KMS-11 (cell line): ENCODE measurements around the gene AZU1.
"Not testable (repeated sequence)": the region's sequence is repeated elsewhere in the genome, so short reads cannot be mapped to it uniquely, and the experiment has no call there.

Source experiments
- H2AFZ ChIP-seq: fragments of 200-600 bp; sonication (generic); 2 replicates; pipeline ENCODE4 v1.6.1; 2016; ENCODE audit warnings: antibody characterized with exemption, mixed run types, low read depth
- H3K27ac ChIP-seq: fragments of 200-600 bp; sonication (generic); 2 replicates; pipeline ENCODE4 v1.6.1; 2016; ENCODE audit warnings: mild to moderate bottlenecking, mixed run types
- H3K27me3 ChIP-seq: fragments of 200-600 bp; sonication (generic); 2 replicates; pipeline ENCODE4 v1.6.1; 2017; ENCODE audit warnings: mild to moderate bottlenecking, low read depth, mixed run types, moderate library complexity; ENCODE audit not compliant: insufficient read depth
- H3K36me3 ChIP-seq: fragments of 200-600 bp; sonication (generic); 2 replicates; pipeline ENCODE4 v1.6.1; 2017; ENCODE audit warnings: mild to moderate bottlenecking, mixed run types; ENCODE audit not compliant: insufficient read depth
- H3K4me1 ChIP-seq: fragments of 200-600 bp; sonication (generic); 2 replicates; pipeline ENCODE4 v1.6.1; 2016; ENCODE audit warnings: mild to moderate bottlenecking, low read depth, mixed run types; ENCODE audit not compliant: poor library complexity, severe bottlenecking
- H3K4me2 ChIP-seq: fragments of 200-600 bp; sonication (generic); 2 replicates; pipeline ENCODE4 v1.7.0; 2016; ENCODE audit warnings: mild to moderate bottlenecking, mixed run types
- H3K4me3 ChIP-seq: fragments of 200-600 bp; sonication (generic); IDR thresholded peaks from 2 replicates; pipeline ENCODE4 v1.6.1; 2017; ENCODE audit warnings: low read depth, low read length, mixed read lengths; ENCODE audit not compliant: insufficient read depth
- H3K79me2 ChIP-seq: fragments of 200-600 bp; sonication (generic); 2 replicates; pipeline ENCODE4 v1.6.1; 2016; ENCODE audit warnings: low read depth, mixed run types; ENCODE audit not compliant: insufficient read depth
- H3K9ac ChIP-seq: fragments of 200-600 bp; sonication (generic); 2 replicates; pipeline ENCODE4 v1.6.1; 2016; ENCODE audit warnings: mild to moderate bottlenecking, mixed run types
- H4K20me1 ChIP-seq: fragments of 200-600 bp; sonication (generic); 2 replicates; pipeline ENCODE4 v1.6.1; 2016; ENCODE audit warnings: mild to moderate bottlenecking, mixed run types; ENCODE audit not compliant: insufficient read depth
- CTCF ChIP-seq: fragments of 200-600 bp; sonication (generic); conservative IDR thresholded peaks from 2 replicates; pipeline ENCODE4 v1.6.1; 2017; ENCODE audit warnings: low read depth, mild to moderate bottlenecking, antibody characterized with exemption, low read length, moderate library complexity, mixed read lengths

The AZU1 gene

GRCh38 chr19:848386-848921 is 20.8 kb downstream of the AZU1 start:
- Histone ChIP-seq H3K4me1 (peaks cover 30% of the 10 kb centered on the region), H3K36me3 (no peaks in the 10 kb centered on the region), H3K27ac (no peak overlapping the region), H2AFZ (no peak overlapping the region), H3K79me2 (peaks cover 21% of the 10 kb centered on the region), H3K4me2 (peak overlapping the region; percentile 96; the same call in 1 of the 2 replicates), H3K27me3 (no peaks in the 10 kb centered on the region), H4K20me1 (no peaks in the 10 kb centered on the region), H3K4me3 (no peak overlapping the region), H3K9ac (no peak overlapping the region)
- TF ChIP-seq CTCF, result no peak

GRCh38 chr19:849195-849594 is 21.6 kb downstream of the AZU1 start:
- H2AFZ ChIP-seq, H3K4me2 ChIP-seq, H3K36me3 ChIP-seq, H3K4me3 ChIP-seq, H4K20me1 ChIP-seq, H3K9ac ChIP-seq, H3K27ac ChIP-seq, H3K27me3 ChIP-seq: not testable (repeated sequence)
- Histone ChIP-seq H3K4me1 (peaks cover 25% of the 10 kb centered on the region), H3K79me2 (peaks cover 21% of the 10 kb centered on the region)

GRCh38 chr19:850221-850978 is 22.8 kb downstream of the AZU1 start:
- Histone ChIP-seq H3K27ac (no peak overlapping the region), H3K36me3 (no peaks in the 10 kb centered on the region), H3K4me1 (peaks cover 15% of the 10 kb centered on the region), H3K9ac (no peak overlapping the region), H2AFZ (no peak overlapping the region), H3K4me3 (no peak overlapping the region), H4K20me1 (no peaks in the 10 kb centered on the region), H3K27me3 (peaks cover 8% of the 10 kb centered on the region; the same call in 1 of the 2 replicates), H3K79me2 (peaks cover 21% of the 10 kb centered on the region), H3K4me2 (no peak overlapping the region)
- no peak for TF ChIP-seq CTCF

DNA sequence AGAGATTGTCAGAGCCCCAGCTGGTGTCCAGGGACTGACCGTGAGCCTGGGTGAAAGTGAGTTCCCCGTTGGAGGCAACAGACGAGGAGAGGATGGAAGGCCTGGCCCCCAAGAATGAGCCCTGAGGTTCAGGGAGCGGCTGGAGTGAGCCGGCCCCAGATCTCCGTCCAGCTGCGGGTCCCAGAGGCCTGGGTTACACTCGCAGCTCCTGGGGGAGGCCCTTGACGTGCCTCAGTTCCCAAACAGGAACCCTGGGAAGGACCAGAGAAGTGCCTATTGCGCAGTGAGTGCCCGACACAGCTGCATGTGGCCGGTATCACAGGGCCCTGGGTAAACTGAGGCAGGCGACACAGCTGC is 23.3 kb downstream of the AZU1 start:
- Histone ChIP-seq H3K27ac (no peak overlapping the region), H3K4me1 (peaks cover 15% of the 10 kb centered on the region), H3K4me2 (no peak overlapping the region), H3K27me3 (peaks cover 8% of the 10 kb centered on the region; the same call in 1 of the 2 replicates), H2AFZ (no peak overlapping the region), H4K20me1 (no peaks in the 10 kb centered on the region), H3K9ac (no peak overlapping the region), H3K4me3 (no peak overlapping the region), H3K36me3 (no peaks in the 10 kb centered on the region), H3K79me2 (peaks cover 21% of the 10 kb centered on the region)
- no peak for TF ChIP-seq CTCF
